H1 (cell line): ENCODE results near the gene COPS9. TPM values are rescaled to one million over a fixed set of nuclear protein-coding genes. Genes with fewer than 3 reads are reported as not detected.

ENCODE experiments used
- CTCF ChIA-PET: fragments of 300-600 bp; sonication (Branson Sonifier 250); formaldehyde crosslinking; loops from one replicate; lab custom pipeline; 2021; ENCODE audit not compliant: partially characterized antibody; lab: Charles Lee
- POLR2A ChIA-PET: fragments of 300-600 bp; sonication (Branson Sonifier 250); formaldehyde crosslinking; loops from one replicate; lab custom pipeline; 2021; ENCODE audit warnings: inconsistent platforms; ENCODE audit not compliant: partially characterized antibody; lab: Charles Lee
- DNase-seq, 2 experiments: peaks; one replicate each; pipeline versions ENCODE4 v3.0.0 to v3.0.0-alpha.2; 2010 to 2022; ENCODE audit warnings: low spot score in 2 of 2, low read depth in 1 of 2, mixed read lengths in 1 of 2
- FAIRE-seq: peaks from 2 replicates; lab custom pipeline; 2011; peaks lifted over from hg19 to GRCh38; lab: Jason Lieb, UNC
- H2AFZ ChIP-seq: 2 replicates; pipeline ENCODE4 v1.8.1; 2012; ENCODE audit warnings: low read length, inconsistent platforms
- H2AK5ac ChIP-seq: 2 replicates; pipeline ENCODE4 v1.6.1; 2013; ENCODE audit warnings: low read depth, low read length
- H2BK120ac ChIP-seq: replicated peaks from 2 replicates; pipeline ENCODE3; 2013; ENCODE audit warnings: low read depth, low read length, inconsistent platforms
- H2BK12ac ChIP-seq: 2 replicates; pipeline ENCODE4 v1.6.1; 2013; ENCODE audit warnings: low read depth, low read length
- H2BK15ac ChIP-seq: 2 replicates; pipeline ENCODE4 v1.6.1; 2013; ENCODE audit warnings: low read length
- H2BK20ac ChIP-seq: 2 replicates; pipeline ENCODE4 v1.6.1; 2013; ENCODE audit warnings: low read length
- H2BK5ac ChIP-seq: 2 replicates; pipeline ENCODE4 v1.6.1; 2013; ENCODE audit warnings: low read depth, low read length
- H3K14ac ChIP-seq: 2 replicates; pipeline ENCODE4 v1.6.1; 2013; ENCODE audit warnings: inconsistent platforms; ENCODE audit not compliant: insufficient read length
- H3K18ac ChIP-seq: 2 replicates; pipeline ENCODE4 v1.6.1; 2013; ENCODE audit warnings: low read length; ENCODE audit errors: extremely low read depth
- H3K23ac ChIP-seq: 2 replicates; pipeline ENCODE4 v1.6.1; 2013; ENCODE audit warnings: inconsistent platforms; ENCODE audit not compliant: insufficient read length
- H3K23me2 ChIP-seq: 2 replicates; pipeline ENCODE4 v1.6.1; 2013; ENCODE audit warnings: low read depth, low read length
- H3K27ac ChIP-seq: 2 replicates; pipeline ENCODE4 v1.6.1; 2011; ENCODE audit warnings: low read depth, low read length, inconsistent platforms
- H3K27me3 ChIP-seq, 4 experiments: replicated peaks in 1 of 4; 1 replicate in 1 of 4; 2 replicates in 3 of 4; pipeline versions ENCODE4 v1.6.1 to v1.8.1; 2011 to 2013; ENCODE audit warnings: low read length in 3 of 4, mild to moderate bottlenecking in 3 of 4, inconsistent platforms in 2 of 4, mixed read lengths in 2 of 4, moderate library complexity in 1 of 4; ENCODE audit not compliant: control insufficient read depth in 3 of 4, insufficient read depth in 3 of 4; ENCODE audit errors: extremely low read depth in 1 of 4
- H3K36me3 ChIP-seq, 4 experiments: 2 replicates each; pipeline versions ENCODE4 v1.6.1 to v1.8.1; 2011 to 2013; ENCODE audit warnings: mild to moderate bottlenecking in 4 of 4, low read length in 3 of 4, moderate library complexity in 2 of 4, control low read depth in 1 of 4, inconsistent platforms in 1 of 4; ENCODE audit not compliant: insufficient read depth in 4 of 4, control insufficient read depth in 2 of 4
- H3K4ac ChIP-seq: replicated peaks from 2 replicates; pipeline ENCODE3; 2013; ENCODE audit warnings: low read length, low read depth, mixed read lengths, inconsistent platforms; ENCODE audit not compliant: insufficient read length
- H3K4me1 ChIP-seq, 4 experiments: replicated peaks in 1 of 4; 1 replicate in 1 of 4; 2 replicates in 3 of 4; pipeline versions ENCODE4 v1.6.1 to v1.8.1; 2011 to 2013; ENCODE audit warnings: low read length in 3 of 4, inconsistent platforms in 2 of 4, mixed read lengths in 1 of 4; ENCODE audit not compliant: insufficient read depth in 4 of 4, control insufficient read depth in 3 of 4
- H3K4me2 ChIP-seq, 2 experiments: 2 replicates each; pipeline versions ENCODE4 v1.6.1 to v1.8.1; 2011 to 2013; ENCODE audit warnings: low read depth in 2 of 2, low read length in 2 of 2, control low read depth in 1 of 2, inconsistent platforms in 1 of 2, mild to moderate bottlenecking in 1 of 2; ENCODE audit not compliant: insufficient read depth in 1 of 2
- H3K4me3 ChIP-seq, 4 experiments: fragments of 200-600, 300-600 bp in 1 of 4; sonication (generic), shearing (Covaris generic), sonication (Bioruptor Twin) in 1 of 4; 2 replicates each; pipeline versions ENCODE4 v1.5.1 to v1.8.1; 2011 to 2016; ENCODE audit warnings: low read length in 4 of 4, low read depth in 3 of 4, control low read depth in 2 of 4, inconsistent platforms in 2 of 4, mild to moderate bottlenecking in 2 of 4, mixed read lengths in 1 of 4, moderate library complexity in 1 of 4; ENCODE audit not compliant: insufficient read depth in 2 of 4; ENCODE audit errors: extremely low read depth in 1 of 4
- H3K56ac ChIP-seq: replicated peaks from 2 replicates; pipeline ENCODE3; 2013; ENCODE audit warnings: low read depth, mild to moderate bottlenecking, mixed read lengths, low read length, inconsistent platforms; ENCODE audit not compliant: insufficient read length
- H3K79me1 ChIP-seq: 2 replicates; pipeline ENCODE4 v1.6.1; 2013; ENCODE audit warnings: low read depth, low read length, control low read depth
- H3K79me2 ChIP-seq, 2 experiments: 2 replicates each; pipeline versions ENCODE4 v1.6.1 to v1.8.1; 2012 to 2013; ENCODE audit warnings: low read length in 2 of 2, mild to moderate bottlenecking in 2 of 2, inconsistent platforms in 1 of 2; ENCODE audit not compliant: insufficient read depth in 2 of 2, control insufficient read depth in 1 of 2
- H3K9ac ChIP-seq, 4 experiments: replicated peaks in 1 of 4; 1 replicate in 1 of 4; 2 replicates in 3 of 4; pipeline versions ENCODE4 v1.6.1 to v1.8.1; 2011 to 2013; ENCODE audit warnings: low read depth in 3 of 4, low read length in 3 of 4, control low read depth in 2 of 4, mild to moderate bottlenecking in 2 of 4, moderate library complexity in 2 of 4, inconsistent platforms in 1 of 4; ENCODE audit errors: extremely low read depth in 1 of 4
- H3K9me3 ChIP-seq, 2 experiments: 2 replicates each; pipeline versions ENCODE4 v1.6.1 to v1.8.1; 2012 to 2013; ENCODE audit warnings: mild to moderate bottlenecking in 2 of 2, moderate library complexity in 2 of 2, control low read depth in 1 of 2, inconsistent platforms in 1 of 2, low read depth in 1 of 2, low read length in 1 of 2, mixed read lengths in 1 of 2; ENCODE audit not compliant: insufficient read depth in 2 of 2
- H4K20me1 ChIP-seq, 2 experiments: replicated peaks in 1 of 2; 2 replicates each; pipeline versions ENCODE3 to v1.8.1; 2011 to 2013; ENCODE audit warnings: inconsistent platforms in 2 of 2, low read length in 2 of 2, mild to moderate bottlenecking in 1 of 2; ENCODE audit not compliant: insufficient read depth in 2 of 2, control insufficient read depth in 1 of 2
- H4K5ac ChIP-seq: 2 replicates; pipeline ENCODE4 v1.6.1; 2013; ENCODE audit warnings: low read length, low read depth, mixed read lengths, inconsistent platforms; ENCODE audit not compliant: insufficient read length
- H4K8ac ChIP-seq: 2 replicates; pipeline ENCODE4 v1.8.0; 2013; ENCODE audit warnings: mild to moderate bottlenecking, moderate library complexity, low read length, inconsistent platforms; ENCODE audit not compliant: insufficient read depth; ENCODE audit errors: extremely low read depth
- H4K91ac ChIP-seq: replicated peaks from 2 replicates; pipeline ENCODE3; 2013; ENCODE audit warnings: low read length, mixed read lengths, inconsistent platforms; ENCODE audit not compliant: insufficient read length
- ASH2L ChIP-seq: fragments of 200-600, 300-600 bp; sonication (generic); IDR thresholded peaks from one replicate; pipeline ENCODE4 v1.7.1; 2017; ENCODE audit warnings: low read length
- CEBPB ChIP-seq: IDR thresholded peaks from 2 replicates; pipeline ENCODE4 v1.6.1; 2012; ENCODE audit warnings: low read depth, low read length
- CREB1 ChIP-seq: IDR thresholded peaks from 2 replicates; pipeline ENCODE4 v1.6.1; 2012; ENCODE audit warnings: inconsistent platforms
- KDM5A ChIP-seq: fragments of 200-600 bp; IDR thresholded peaks from 2 replicates; pipeline ENCODE4 v1.7.1; 2012; ENCODE audit warnings: mild to moderate bottlenecking, low read length, inconsistent platforms, mixed read lengths
- MAX ChIP-seq: IDR thresholded peaks from 2 replicates; pipeline ENCODE4 v1.6.1; 2012; ENCODE audit warnings: inconsistent platforms
- POU5F1 ChIP-seq: IDR thresholded peaks from 2 replicates; pipeline ENCODE4 v1.6.1; 2011; ENCODE audit warnings: low read depth, mild to moderate bottlenecking, low read length, moderate library complexity
- RNF2 ChIP-seq: fragments of 200-900, 300-1000 bp; sonication (generic); IDR thresholded peaks from 2 replicates; pipeline ENCODE4 v1.7.1; 2016; ENCODE audit warnings: borderline replicate concordance, low read depth, mild to moderate bottlenecking, antibody characterized with exemption, low read length; ENCODE audit not compliant: poor library complexity, severe bottlenecking; ENCODE audit errors: missing control alignments
- SP4 ChIP-seq: IDR thresholded peaks from 2 replicates; pipeline ENCODE4 v1.6.1; 2012; ENCODE audit warnings: low read length, inconsistent platforms
- SUZ12 ChIP-seq: fragments of 200-600 bp; sonication (generic); IDR thresholded peaks from 2 replicates; pipeline ENCODE4 v1.6.1; 2012; ENCODE audit warnings: mild to moderate bottlenecking, inconsistent platforms, low read length, moderate library complexity, mixed read lengths
- TBP ChIP-seq: IDR thresholded peaks from 2 replicates; pipeline ENCODE4 v1.6.1; 2011; ENCODE audit warnings: low read depth, low read length, improper control_type of control experiment
- WGBS, 2 experiments: shearing (Covaris generic) in 1 of 2; methylation state at CpG; one replicate each; pipeline versions ENCODE4 v1.1.6 to v1.1.7; 2013 to 2015; ENCODE audit warnings: low lambda C conversion rate in 2 of 2, mixed read lengths in 2 of 2, inconsistent platforms in 1 of 2, low coverage in 1 of 2, missing lambda C conversion rate in 1 of 2; ENCODE audit not compliant: insufficient replicate concordance in 2 of 2, insufficient coverage in 1 of 2, insufficient read length in 1 of 2; ENCODE audit errors: extremely low coverage in 1 of 2, missing lambda C conversion rate in 1 of 2; 5-methylcytosine and 5-hydroxymethylcytosine counted together
- polyA plus RNA-seq, 7 experiments: library from polyadenylated mRNA; depleted of rRNA in 3 of 7; stranded (reverse) in 5 of 7; unstranded in 2 of 7; fragments of >200 nt in 5 of 7; fragments of 200-250 nt in 2 of 7; gene quantifications; 1 replicate in 5 of 7; 2 replicates in 1 of 7; 4 replicates in 1 of 7; pipeline versions ENCODE4 v1.2.1 to v1.2.3, GENCODE V29; 2011 to 2013; ENCODE audit warnings: missing spikeins in 2 of 7, mixed read lengths in 2 of 7
- total RNA-seq: library from RNA; stranded (reverse); fragmentation: NEBNext Ultra II Directional; extraction: Animal tissue kit (Norgen Biotek cat#: 25700); gene quantifications from 2 replicates; pipeline ENCODE4 v1.2.1, GENCODE V29; 2021
- TF ChIP-seq, protein P1 (sequence below), 3 experiments: IDR thresholded peaks; 1 replicate in 2 of 3; 2 replicates in 1 of 3; pipeline versions ENCODE4 v1.5.1 to v1.6.1; 2011; ENCODE audit warnings: low read length in 3 of 3, mild to moderate bottlenecking in 3 of 3, inconsistent platforms in 2 of 3, low read depth in 1 of 3, moderate library complexity in 1 of 3; ENCODE audit not compliant: insufficient read depth in 1 of 3; ENCODE audit errors: control extremely low read depth in 1 of 3

The COPS9 gene
- total and polyA plus RNA-seq, 2 of the 8 experiments (the other 6 are each of a cell fraction or from before 2014, with no cell fraction given): 154 to 234 TPM

- Histone ChIP-seq H2BK120ac (no peak overlapping the region), H3K14ac (no peak overlapping the region), H2AK5ac (no peak overlapping the region), H2BK12ac (no peak overlapping the region), H3K27ac (no peak overlapping the region), H4K91ac (peak overlapping the region; percentile 47), H3K56ac (peak overlapping the region; percentile 52), H3K79me2 (peaks cover 13 to 23% of the 10 kb centered on the region in 2 experiments), H3K23ac (no peak overlapping the region), H3K23me2 (peaks cover 14% of the 10 kb centered on the region; the same call in 1 of the 2 replicates), H3K4ac (no peak overlapping the region), H3K79me1 (peaks cover 10% of the 10 kb centered on the region), H3K4me3 (peak overlapping the region; percentile 62 to 100 (median 92)), H3K18ac (no peak overlapping the region), H2BK5ac (peak overlapping the region; percentile 35; the same call in 1 of the 2 replicates), H3K4me1 (peaks cover 0 to 25% (median 19%) of the 10 kb centered on the region in 4 experiments; a peak in 6 of 7 replicates), H3K36me3 (peaks cover 9 to 28% (median 26%) of the 10 kb centered on the region in 4 experiments; a peak in 7 of 8 replicates), H4K8ac (peak overlapping the region; percentile 94; the same call in 1 of the 2 replicates), H4K5ac (no peak overlapping the region), H3K4me2 (peak overlapping the region; percentile 98 to 100), H2BK20ac (no peak overlapping the region), H4K20me1 (peaks cover 14 to 16% of the 10 kb centered on the region in 2 experiments), H3K27me3 (peaks cover 0 to 8% (median 6%) of the 10 kb centered on the region in 4 experiments; a peak in 5 of 7 replicates), H3K9ac (peak overlapping the region; percentile 69 to 91 (median 76)), H2AFZ (no peak overlapping the region), H3K9me3 (no peaks in the 10 kb centered on the region), H2BK15ac (no peak overlapping the region)
- DNase-seq: no peak
- 5% methylated on average over 15 of the region's 17 CpGs; no CpG with 5 or more reads in 1 of the 2 experiments for WGBS, 2 experiments
- ChIA-PET CTCF (interaction anchor here (1.2 to 1.6 kb wide), 3 partner anchors 8 to 117 kb away, joined by 3 read pairs; no protein-coding TSS in a partner anchor), POLR2A (interaction anchor here (0.7 to 1.3 kb wide), 4 partner anchors 8 to 735 kb away, joined by 3 to 4 read pairs (median 3); partner anchors contain the start of genes HDAC4 and NDUFA10)
- FAIRE-seq: no peak
- no peak for TF ChIP-seq KDM5A
- no peak for TF ChIP-seq SP4
- TF ChIP-seq CEBPB: no peak
- TF ChIP-seq MAX: no peak
- no peak for TF ChIP-seq CREB1
- TF ChIP-seq ASH2L: no peak
- TF ChIP-seq SUZ12: no peak
- no peak for TF ChIP-seq TBP
- TF ChIP-seq, protein P1, sequence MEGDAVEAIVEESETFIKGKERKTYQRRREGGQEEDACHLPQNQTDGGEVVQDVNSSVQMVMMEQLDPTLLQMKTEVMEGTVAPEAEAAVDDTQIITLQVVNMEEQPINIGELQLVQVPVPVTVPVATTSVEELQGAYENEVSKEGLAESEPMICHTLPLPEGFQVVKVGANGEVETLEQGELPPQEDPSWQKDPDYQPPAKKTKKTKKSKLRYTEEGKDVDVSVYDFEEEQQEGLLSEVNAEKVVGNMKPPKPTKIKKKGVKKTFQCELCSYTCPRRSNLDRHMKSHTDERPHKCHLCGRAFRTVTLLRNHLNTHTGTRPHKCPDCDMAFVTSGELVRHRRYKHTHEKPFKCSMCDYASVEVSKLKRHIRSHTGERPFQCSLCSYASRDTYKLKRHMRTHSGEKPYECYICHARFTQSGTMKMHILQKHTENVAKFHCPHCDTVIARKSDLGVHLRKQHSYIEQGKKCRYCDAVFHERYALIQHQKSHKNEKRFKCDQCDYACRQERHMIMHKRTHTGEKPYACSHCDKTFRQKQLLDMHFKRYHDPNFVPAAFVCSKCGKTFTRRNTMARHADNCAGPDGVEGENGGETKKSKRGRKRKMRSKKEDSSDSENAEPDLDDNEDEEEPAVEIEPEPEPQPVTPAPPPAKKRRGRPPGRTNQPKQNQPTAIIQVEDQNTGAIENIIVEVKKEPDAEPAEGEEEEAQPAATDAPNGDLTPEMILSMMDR (IDR thresholded peaks at IDR 0.05; ENCODE audit: control extremely low read depth in 1 of 3, insufficient read depth in 1 of 3, low read depth in 1 of 3, low read length in 3 of 3): no peak
- no peak for TF ChIP-seq RNF2
- no peak for TF ChIP-seq POU5F1
Measured at GRCh38 chr2:240135706-240136012, 446 bp downstream of the COPS9 start.
